Calu3 (cell line): ENCODE results near the gene CX3CL1. TPM values are rescaled to one million over a fixed set of nuclear protein-coding genes. Genes with fewer than 3 reads are reported as not detected.
"Not testable (repeated sequence)": the region's sequence is repeated elsewhere in the genome, so short reads cannot be mapped to it uniquely, and the experiment has no call there.

Experiments used
- BruUV-seq: library from RNA; stranded (reverse); fragments of 400-500 nt; replicated peaks from 2 replicates; lab custom pipeline; 2021; lab: Mats Ljungman, UMichigan
- CTCF ChIA-PET: fragments of 300-600 bp; sonication (Branson Sonifier 250); formaldehyde crosslinking; loops from one replicate; lab custom pipeline; 2022; ENCODE audit warnings: antibody characterized with exemption; lab: Charles Lee
- DNase-seq: peaks from one replicate; pipeline ENCODE4 v3.0.0; 2022
- H3K27ac Mint-ChIP-seq: one replicate; pipeline ENCODE4 v1.8.0; 2022; ENCODE audit warnings: mixed read lengths; ENCODE audit not compliant: unreplicated experiment
- H3K27me3 Mint-ChIP-seq: one replicate; pipeline ENCODE4 v1.8.0; 2022; ENCODE audit warnings: mixed read lengths; ENCODE audit not compliant: unreplicated experiment
- H3K36me3 Mint-ChIP-seq: one replicate; pipeline ENCODE4 v1.8.0; 2022; ENCODE audit warnings: mild to moderate bottlenecking, moderate library complexity, mixed read lengths; ENCODE audit not compliant: insufficient read depth, unreplicated experiment
- H3K4me1 Mint-ChIP-seq: one replicate; pipeline ENCODE4 v1.8.0; 2022; ENCODE audit warnings: mild to moderate bottlenecking, low read depth, mixed read lengths; ENCODE audit not compliant: unreplicated experiment
- H3K4me3 Mint-ChIP-seq: one replicate; pipeline ENCODE4 v1.8.0; 2022; ENCODE audit warnings: mild to moderate bottlenecking, low read depth, moderate library complexity, mixed read lengths; ENCODE audit not compliant: unreplicated experiment
- H3K9me3 Mint-ChIP-seq: one replicate; pipeline ENCODE4 v1.8.0; 2022; ENCODE audit warnings: low read depth, mixed read lengths; ENCODE audit not compliant: unreplicated experiment
- CTCF ChIP-seq: fragments of 200-600 bp; IDR thresholded peaks from one replicate; pipeline ENCODE4 v1.8.0; 2022; ENCODE audit warnings: antibody characterized with exemption; ENCODE audit not compliant: unreplicated experiment
- intact Hi-C: fragments of 100-400 bp; cut with micrococcal nuclease; formaldehyde crosslinking; loops from one replicate; pipeline ENCODE4 v1.10.0; 2022; ENCODE audit not compliant: unreplicated experiment
- total RNA-seq: library from RNA; stranded (reverse); gene quantifications from 2 replicates; pipeline ENCODE4 v1.2.3, GENCODE V29; 2022

CX3CL1 gene
- total RNA-seq, 1 experiment from 2014 or later, result 17.6 TPM

- Mint-ChIP-seq H3K9me3 (no peaks in the 10 kb centered on the region), H3K4me3 (peak overlapping the region; percentile 63), H3K27me3 (no peaks in the 10 kb centered on the region), H3K4me1 (peaks cover 52% of the 10 kb centered on the region), H3K27ac (peak overlapping the region; percentile 69), H3K36me3 (peaks cover 5% of the 10 kb centered on the region)
- no TSS peak for BruUV-seq
- CTCF ChIA-PET, result interaction anchor here (1.0 to 1.5 kb wide), 5 partner anchors 8 to 72 kb away, joined by 3 to 10 read pairs (median 5); no protein-coding TSS in a partner anchor
- intact Hi-C loops, result no loop called here
- no peak for DNase-seq
- no peak for TF ChIP-seq CTCF
Measured at GRCh38 chr16:57371494-57372371, 557 bp upstream of the CX3CL1 start.

- H3K4me3 Mint-ChIP-seq, result peak overlapping the region; percentile 63
- peaks cover 16% of the 10 kb centered on the region for H3K36me3 Mint-ChIP-seq
- intact Hi-C loops, result no loop called here
- H3K9me3 Mint-ChIP-seq, result no peaks in the 10 kb centered on the region
- no peak for DNase-seq
- peaks cover 53% of the 10 kb centered on the region for H3K4me1 Mint-ChIP-seq
- no peaks in the 10 kb centered on the region for H3K27me3 Mint-ChIP-seq
- CTCF ChIA-PET, result interaction anchor here (0.8 to 1.5 kb wide), 6 partner anchors 10 to 73 kb away, joined by 4 to 6 read pairs (median 4); no protein-coding TSS in a partner anchor
- peak overlapping the region; percentile 69 for H3K27ac Mint-ChIP-seq
- TF ChIP-seq CTCF, result no peak
- BruUV-seq, result TSS peak; percentile 39
Measured at GRCh38 chr16:57373117-57373947, 1.0 kb downstream of the CX3CL1 start.

GRCh38 chr16:57374067-57374534 lies 1.8 kb downstream of the CX3CL1 start:
- intact Hi-C loops, result no loop called here
- Mint-ChIP-seq H3K27me3 (no peaks in the 10 kb centered on the region), H3K4me1 (peaks cover 59% of the 10 kb centered on the region), H3K4me3 (peak overlapping the region; percentile 63), H3K9me3 (no peaks in the 10 kb centered on the region), H3K36me3 (peaks cover 18% of the 10 kb centered on the region), H3K27ac (no peak overlapping the region)
- DNase-seq, result no peak
- no TSS peak for BruUV-seq
- CTCF ChIA-PET, result no interaction called here
- TF ChIP-seq CTCF, result no peak

- H3K27me3 Mint-ChIP-seq, DNase-seq, H3K27ac Mint-ChIP-seq, H3K4me3 Mint-ChIP-seq, CTCF ChIA-PET, BruUV-seq, H3K9me3 Mint-ChIP-seq: not testable (repeated sequence)
- intact Hi-C loops, result loop anchor here (5.0 kb wide), 2 partner anchors 33 to 42 kb away; no protein-coding TSS in a partner anchor
- Mint-ChIP-seq H3K36me3 (peaks cover 22% of the 10 kb centered on the region), H3K4me1 (peaks cover 68% of the 10 kb centered on the region)
Measured at GRCh38 chr16:57374925-57375465, 2.7 kb downstream of the CX3CL1 start.
